H54 (cell line): ENCODE data around the gene KRTAP1-1.
"Not testable (repeated sequence)": the region's sequence is repeated elsewhere in the genome, so short reads cannot be mapped to it uniquely, and the experiment has no call there.

ENCODE experiments used
- DNase-seq: peaks from one replicate; pipeline ENCODE4 v3.0.0; 2011; ENCODE audit warnings: low spot score, mixed read lengths; ENCODE audit not compliant: insufficient read length
- FAIRE-seq: peaks from 3 replicates; lab custom pipeline; 2011; peaks lifted over from hg19 to GRCh38; lab: Jason Lieb, UNC
- POLR2A ChIP-seq: IDR thresholded peaks from 2 replicates; pipeline ENCODE4 v1.6.1; 2011; ENCODE audit warnings: low read depth, mild to moderate bottlenecking, low read length

KRTAP1-1 gene

DNA sequence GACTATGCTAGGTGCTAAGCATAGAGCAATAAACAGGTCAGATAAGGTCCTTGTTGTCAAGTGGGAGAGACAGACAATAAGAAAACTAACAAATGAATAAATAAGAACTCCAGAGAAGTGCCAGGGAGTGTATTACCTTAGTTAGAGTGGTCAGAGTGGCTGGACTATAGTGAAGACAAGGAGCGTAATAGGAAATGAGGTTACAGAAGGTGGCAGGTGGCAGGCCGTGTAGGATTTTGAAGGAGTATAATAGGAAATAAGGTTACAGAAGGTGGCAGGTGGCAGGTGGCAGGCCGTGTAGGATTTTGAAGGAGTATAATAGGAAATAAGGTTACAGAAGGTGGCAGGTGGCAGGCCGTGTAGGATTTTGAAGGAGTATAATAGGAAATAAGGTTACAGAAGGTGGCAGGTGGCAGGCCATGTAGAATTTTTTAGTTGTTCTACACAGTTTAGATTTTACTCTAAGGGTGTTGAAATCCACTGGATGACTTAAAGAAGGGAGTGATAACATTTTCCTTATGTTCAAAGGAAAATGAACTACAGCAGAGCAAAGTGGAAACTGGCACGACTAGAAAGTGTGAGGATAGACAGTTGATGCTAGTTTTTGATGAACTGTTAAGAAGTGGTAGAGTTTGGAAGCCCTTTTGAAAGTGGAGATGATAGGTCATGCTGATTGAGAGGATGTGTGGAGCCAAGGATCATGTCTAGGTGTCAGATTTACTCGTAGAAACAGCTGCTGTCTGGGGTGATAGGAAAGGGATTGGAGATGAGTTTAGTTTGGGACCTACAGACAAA lies 28.7 kb downstream of the KRTAP1-1 start:
- DNase-seq, result no peak
- no peak for TF ChIP-seq POLR2A
- no peak for FAIRE-seq

DNA sequence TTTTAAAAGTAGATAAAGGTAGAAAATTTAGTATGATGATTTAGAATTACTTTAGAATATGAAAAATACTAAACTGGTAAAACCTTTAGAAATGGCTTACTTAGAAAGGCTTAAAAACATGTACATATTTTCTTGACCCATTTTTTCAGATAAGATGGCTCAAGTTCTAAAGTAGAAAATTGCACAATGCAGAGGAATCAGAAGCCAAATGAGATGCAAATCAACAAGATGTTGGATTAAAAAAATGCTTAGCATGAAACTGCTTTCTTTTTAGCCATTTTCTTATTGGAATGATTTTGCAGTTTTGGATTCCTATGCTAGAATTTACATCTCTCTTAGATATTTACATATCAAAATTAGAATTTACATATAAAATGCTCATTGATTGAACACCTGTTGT lies 30.8 kb downstream of the KRTAP1-1 start:
- TF ChIP-seq POLR2A, result no peak
- no peak for FAIRE-seq
- no peak for DNase-seq

DNA sequence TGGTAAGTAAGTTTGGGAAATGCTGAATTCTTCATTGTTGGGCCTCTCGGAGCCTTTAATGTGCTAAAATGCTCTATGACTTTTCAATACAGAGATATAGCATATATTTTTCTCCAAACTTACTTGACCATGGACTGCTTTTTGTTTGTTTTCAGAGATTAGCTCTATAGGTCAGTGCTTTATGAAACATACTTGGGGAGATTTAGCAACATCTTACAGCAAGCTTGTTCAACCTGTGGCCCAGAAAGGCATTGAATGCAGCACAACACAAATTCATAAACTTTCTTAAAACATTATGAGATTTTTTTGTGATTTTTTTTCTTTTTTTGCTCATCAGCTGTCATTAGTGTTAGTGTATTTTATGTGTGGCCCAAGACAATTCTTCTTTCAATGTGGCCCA lies 31.3 kb downstream of the KRTAP1-1 start:
- DNase-seq, result no peak
- no peak for TF ChIP-seq POLR2A
- FAIRE-seq, result no peak

DNA sequence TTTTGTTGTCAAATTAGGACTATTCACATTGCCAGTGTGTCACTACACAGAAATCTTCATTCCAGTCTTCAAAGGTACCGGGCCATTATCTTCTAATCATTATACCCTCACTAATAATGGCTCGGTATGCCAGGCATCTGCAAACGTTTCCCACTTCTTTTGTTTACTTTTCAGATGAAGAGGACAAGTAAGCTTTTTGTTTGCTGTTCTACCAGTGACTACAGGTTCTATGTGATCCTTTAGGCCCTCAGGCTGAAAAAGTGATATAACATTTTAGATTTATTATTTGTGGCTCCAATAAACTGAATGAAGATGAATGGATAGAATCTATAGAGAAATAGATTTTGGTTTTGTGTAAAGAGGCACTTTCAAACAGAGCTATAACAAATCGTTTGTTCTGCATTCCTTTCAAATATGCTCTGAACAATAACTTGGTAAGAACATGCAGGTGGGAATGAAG lies 31.9 kb downstream of the KRTAP1-1 start:
- no peak for DNase-seq
- FAIRE-seq, result no peak
- TF ChIP-seq POLR2A, result no peak

DNA sequence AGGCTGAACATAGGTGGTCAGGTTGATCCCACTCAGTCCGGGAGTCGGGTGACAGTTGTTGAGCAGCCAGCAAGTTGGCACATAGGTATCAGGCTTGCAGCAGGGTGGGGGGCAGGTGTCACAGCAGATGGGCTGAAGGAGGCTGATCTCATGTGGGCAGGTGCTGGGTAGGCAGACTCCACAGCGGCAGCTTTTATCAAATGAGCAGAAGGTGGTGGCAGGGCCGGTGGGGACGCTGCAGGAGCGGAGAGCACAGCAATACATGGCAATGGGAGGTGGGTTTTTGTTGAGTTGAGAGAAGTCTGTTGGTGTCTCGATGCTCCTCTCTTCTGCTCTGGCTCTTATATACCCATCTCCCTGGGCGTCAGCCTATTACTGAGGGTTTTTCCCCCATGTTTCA lies 32.4 kb downstream of the KRTAP1-1 start, which contains the start of gene KRTAP3-1:
KRTAP3-1 (minus strand) TSS at position 318 of the 400 bp plus-strand sequence; CDS start at position 264, 54 bp downstream.
- DNase-seq (no peak), FAIRE-seq (no peak)

DNA sequence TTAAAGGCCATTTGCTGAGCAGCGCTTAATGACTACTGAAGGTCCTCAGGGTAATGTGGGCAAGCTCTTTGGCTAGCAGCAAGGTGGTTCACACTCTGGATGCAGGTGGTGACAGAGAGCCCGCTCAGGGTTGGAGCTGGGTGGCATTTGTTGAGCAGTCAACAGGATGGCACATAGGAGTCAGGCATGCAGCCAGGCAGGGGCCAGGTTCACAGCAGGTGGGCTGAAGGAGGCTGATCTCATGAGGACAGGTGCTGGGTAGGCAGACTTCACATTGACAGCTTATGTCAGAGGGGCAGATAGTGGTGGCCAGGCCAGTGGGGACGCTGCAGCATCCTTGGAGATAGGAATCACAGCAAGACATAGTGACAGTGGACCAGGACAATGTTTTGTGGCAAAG lies 36.9 kb downstream of the KRTAP1-1 start:
- FAIRE-seq (no peak), DNase-seq (no peak)
- TF ChIP-seq POLR2A, result no peak

More for the DNA sequence above, 32.4 kb downstream of the KRTAP1-1 start, which contains the start of gene KRTAP3-1:
- no peak for TF ChIP-seq POLR2A

DNA sequence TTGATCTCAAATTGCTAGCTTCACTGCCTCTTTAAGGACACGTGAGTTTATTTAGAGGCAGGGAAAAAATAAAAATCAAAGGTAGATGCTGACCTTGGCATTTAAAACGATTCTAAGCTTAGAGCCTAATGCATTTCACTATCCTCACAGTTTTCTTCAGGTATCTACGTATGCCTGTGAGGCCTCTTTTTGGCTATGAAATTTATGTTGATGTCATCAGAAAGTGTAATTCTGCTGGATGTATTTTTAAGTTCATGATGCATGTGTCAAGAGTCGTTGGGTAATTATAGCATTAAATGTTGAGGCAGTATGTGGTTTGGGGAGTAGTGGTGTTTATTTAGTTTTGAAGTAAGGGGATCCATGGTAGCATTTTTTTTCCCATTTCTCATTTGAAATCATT lies 37.3 kb downstream of the KRTAP1-1 start:
- no peak for TF ChIP-seq POLR2A
- no peak for DNase-seq
- no peak for FAIRE-seq

DNA sequence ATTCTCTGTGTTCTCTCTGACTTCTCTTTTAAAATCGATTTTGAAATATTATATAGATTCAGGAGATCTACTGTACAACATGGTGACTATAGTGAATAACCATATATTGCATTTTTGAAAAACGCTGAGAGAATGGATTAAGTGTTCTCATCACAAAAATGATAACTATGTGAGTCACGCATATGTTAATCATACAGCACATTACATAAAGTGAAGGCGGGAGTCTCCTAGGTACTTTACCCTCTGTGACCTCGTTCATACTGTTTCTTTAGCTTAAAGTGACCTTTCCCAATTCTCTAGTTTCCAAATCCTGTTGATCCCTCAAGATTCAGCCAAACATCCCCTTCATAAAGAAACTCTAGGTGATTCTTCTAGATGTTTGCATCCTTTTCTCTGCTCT lies 38.4 kb downstream of the KRTAP1-1 start:
- no peak for TF ChIP-seq POLR2A
- FAIRE-seq, result peak; percentile 95
- DNase-seq, result peak; percentile 20

DNA sequence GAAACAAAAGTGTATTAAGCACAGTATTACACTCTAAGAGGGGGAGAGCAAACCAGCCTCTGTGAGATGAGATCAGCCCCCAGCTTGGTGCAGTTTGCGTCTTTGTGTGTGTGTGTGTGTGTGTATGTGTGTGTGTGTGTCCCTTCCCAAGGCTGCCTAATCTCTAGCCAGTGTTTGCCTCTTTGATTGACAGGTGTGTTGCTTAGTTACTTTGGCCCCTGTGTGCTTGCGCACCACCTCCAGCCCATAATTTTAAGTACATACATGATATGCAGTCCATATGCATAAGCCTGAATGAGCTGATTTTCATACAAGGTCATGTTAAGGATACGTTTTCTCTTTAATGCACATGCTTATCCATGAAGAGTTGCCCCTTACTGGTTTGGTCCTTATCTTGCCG lies 39.5 kb downstream of the KRTAP1-1 start:
- DNase-seq, result no peak
- TF ChIP-seq POLR2A, result no peak
- FAIRE-seq, result no peak

DNA sequence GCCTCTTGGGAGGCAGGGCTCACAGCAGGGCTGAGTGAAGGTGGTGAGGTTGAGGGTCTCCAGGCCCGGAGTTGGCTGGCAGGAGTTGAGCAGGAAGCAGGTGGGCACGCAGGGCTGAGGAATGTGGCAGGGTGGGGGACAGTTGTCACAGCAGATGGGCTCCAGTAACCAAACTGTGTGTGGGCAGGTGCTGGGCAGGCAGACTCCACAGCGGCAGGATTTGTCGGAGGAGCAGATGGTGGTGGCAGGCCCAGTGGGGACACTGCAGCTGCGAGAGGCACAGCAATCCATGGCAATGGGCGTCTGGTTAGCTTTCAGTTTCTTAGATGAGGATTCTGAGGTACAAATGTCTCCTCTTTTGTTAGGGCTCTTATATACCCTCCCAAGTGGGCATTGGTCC lies 41.7 kb downstream of the KRTAP1-1 start, which contains the start of gene KRTAP3-2:
KRTAP3-2 (minus strand) TSS at position 344 of the 400 bp plus-strand sequence; CDS start at position 291, 53 bp downstream.
- FAIRE-seq, DNase-seq: not testable (repeated sequence)

DNA sequence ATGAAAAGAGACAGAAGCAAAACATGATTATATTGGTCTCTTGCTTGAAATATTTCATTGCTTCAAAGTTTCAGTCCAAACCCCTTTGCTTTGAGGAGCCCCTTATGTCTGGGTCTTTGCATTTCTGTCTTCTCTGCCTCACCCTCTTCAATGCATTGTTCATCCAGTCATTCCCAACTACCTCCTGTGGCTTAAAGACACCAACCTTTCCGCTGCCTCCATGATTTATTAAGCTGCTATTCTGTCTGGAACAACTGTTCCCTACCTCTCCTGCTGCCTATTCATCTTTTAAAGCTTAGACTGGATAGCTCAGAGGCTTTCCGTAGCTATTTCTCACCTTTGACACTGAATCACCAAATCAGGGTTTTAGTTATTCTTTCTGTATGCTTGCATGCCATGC lies 43.9 kb downstream of the KRTAP1-1 start:
- TF ChIP-seq POLR2A, result no peak
- DNase-seq (no peak), FAIRE-seq (no peak)

DNA sequence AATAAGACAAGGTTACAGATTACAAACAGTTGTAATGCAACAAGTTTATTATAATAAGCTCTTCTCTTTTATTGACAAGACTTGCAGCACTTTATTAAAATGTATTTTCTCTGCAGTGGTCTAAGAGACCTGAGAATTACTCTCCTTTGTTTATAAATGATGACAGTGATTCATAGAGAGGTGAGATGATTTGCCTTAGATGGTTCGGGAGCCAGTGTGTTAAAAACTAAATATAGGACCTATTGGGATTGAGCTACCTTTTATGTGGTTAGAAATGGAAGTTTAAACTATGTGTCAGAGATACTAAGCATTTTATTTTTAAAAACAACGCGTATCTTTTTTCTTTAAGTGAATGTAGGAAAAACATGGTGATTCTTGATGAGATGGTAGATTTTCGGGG lies 44.4 kb downstream of the KRTAP1-1 start:
- DNase-seq, result no peak
- FAIRE-seq, result peak; percentile 15
- no peak for TF ChIP-seq POLR2A

DNA sequence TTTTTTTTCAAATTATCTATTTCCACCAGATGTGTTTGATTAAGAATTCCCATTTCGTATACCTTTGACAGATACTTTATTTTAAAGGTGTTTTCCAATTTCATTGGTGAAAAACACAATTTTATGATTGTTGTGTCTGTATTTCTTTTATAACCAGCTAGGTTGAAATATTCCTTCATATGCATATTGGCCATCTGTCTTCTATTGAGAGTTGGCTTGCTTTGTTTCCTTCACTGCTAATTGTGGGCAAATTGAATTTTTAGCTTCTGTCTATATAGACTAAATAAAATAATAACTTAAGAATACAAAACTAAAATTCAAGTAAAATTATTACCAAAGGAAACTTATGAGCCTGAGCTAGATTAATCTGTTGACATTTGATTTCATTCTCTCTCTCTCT lies 46.1 kb downstream of the KRTAP1-1 start:
- TF ChIP-seq POLR2A, result no peak
- FAIRE-seq, result no peak
- no peak for DNase-seq

DNA sequence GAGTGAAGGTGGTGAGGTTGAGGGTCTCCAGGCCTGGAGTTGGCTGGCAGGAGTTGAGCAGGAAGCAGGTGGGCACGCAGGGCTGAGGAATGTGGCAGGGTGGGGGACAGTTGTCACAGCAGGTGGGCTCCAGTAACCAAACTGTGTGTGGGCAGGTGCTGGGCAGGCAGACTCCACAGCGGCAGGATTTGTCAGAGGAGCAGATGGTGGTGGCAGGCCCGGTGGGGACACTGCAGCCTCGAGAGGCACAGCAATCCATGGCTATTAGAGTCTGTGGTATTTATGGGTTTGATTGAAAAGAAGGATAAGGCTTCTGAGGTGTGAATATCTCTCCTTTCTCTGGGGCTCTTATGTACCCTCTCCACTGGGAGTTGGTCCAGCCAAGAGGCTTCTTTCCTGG lies 47.4 kb downstream of the KRTAP1-1 start, which contains the start of gene KRTAP3-3:
KRTAP3-3 (minus strand) TSS at position 326 of the 400 bp plus-strand sequence; CDS start at position 259, 67 bp downstream.
- no peak for TF ChIP-seq POLR2A
- DNase-seq (no peak), FAIRE-seq (no peak)

DNA sequence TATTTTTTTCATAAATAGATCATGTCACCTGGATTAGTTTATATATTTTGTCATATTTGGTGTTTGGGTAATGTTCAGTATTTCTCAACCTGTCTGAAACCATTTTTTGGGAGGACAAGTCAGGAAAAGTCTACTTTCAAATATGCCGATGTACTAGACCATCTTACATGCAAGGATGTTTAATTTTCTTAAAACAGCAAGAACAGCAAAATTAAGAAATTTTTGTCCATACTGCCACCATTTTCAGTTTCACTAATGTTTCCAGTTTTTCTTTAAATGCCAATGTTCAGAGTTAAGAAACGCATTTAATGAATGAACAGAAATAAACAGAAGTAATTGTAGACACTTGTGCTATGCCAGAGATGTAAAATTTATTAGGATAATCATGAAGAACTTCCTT lies 48.2 kb downstream of the KRTAP1-1 start:
- TF ChIP-seq POLR2A, result no peak
- no peak for DNase-seq
- FAIRE-seq, result no peak
